ENCODE data around the gene C18orf63.
"Not testable (repeated sequence)": the region's sequence is repeated elsewhere in the genome, so short reads cannot be mapped to it uniquely, and the experiment has no call there.

The C18orf63 gene

GRCh38 chr18:74286856-74287255 is 28.8 kb upstream of the C18orf63 start:
- DNase-seq: no peak

- peak in 1 of 2 experiments; percentile 14 for DNase-seq
These were observed 27.6 kb upstream of the C18orf63 start for GRCh38 chr18:74288041-74288440.

DNA sequence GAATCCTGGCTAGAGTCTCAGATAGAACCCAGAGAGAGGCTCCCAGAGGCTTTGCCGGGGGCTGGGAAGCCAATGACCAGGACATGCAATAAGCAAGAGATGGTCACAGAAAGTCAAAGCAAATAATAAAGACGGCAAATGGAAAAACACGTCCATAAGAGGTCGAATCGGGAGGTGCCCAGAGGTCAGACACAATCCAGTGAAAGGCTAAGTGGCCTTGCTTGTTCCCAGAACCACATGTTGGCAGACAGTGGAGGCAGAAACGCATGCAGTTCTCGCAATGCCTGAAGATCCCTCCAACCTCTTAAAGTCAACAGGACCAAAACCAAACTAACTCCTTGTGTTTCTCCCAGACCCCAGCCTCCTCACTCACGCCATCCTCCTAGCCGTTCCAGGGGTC is 26.9 kb upstream of the C18orf63 start:
- no peak for DNase-seq

DNA sequence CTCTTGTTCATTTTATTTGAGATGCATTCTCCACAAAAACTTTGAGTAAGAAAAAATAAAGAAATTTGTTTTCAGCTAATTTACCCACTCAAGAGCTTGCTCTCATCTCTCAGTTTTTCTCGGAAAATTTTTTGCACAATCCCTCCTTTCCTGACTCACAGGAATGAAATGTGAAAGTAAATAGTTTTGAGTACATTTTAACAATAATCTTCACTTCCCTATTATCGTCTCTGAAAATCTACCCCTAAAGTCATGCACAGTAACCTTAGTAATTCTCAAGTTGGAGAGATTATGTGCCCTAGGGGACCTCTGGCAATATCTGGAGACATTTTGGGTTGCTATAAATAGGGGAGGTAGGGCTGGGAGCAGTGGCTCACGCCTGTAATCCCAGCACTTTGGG is 26.5 kb upstream of the C18orf63 start:
- DNase-seq: no peak

DNA sequence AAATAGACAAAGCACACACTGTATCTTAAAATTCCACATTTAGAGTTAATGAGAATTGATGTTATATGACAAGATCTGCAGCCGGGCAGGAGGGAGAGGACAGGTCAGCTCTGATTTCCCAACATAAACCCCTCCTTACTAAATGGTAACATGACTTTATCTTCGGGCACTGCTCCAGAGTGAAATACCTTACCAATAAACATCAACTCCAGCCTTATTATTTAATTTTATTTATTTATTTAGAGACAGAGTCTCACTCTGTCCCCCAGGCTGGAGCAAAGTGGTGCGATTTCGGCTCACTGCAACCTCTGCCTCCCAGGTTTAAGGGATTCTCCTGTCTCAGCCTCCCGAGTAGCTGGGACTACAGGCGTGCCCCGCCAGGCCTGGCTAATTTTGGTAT is 25.6 kb upstream of the C18orf63 start:
- no peak for DNase-seq

- peak; percentile 48 to 83 for DNase-seq
These were observed 24.7 kb upstream of the C18orf63 start for GRCh38 chr18:74290794-74291471.

- DNase-seq: no peak
These were observed 24.2 kb upstream of the C18orf63 start for GRCh38 chr18:74291472-74291770.

DNA sequence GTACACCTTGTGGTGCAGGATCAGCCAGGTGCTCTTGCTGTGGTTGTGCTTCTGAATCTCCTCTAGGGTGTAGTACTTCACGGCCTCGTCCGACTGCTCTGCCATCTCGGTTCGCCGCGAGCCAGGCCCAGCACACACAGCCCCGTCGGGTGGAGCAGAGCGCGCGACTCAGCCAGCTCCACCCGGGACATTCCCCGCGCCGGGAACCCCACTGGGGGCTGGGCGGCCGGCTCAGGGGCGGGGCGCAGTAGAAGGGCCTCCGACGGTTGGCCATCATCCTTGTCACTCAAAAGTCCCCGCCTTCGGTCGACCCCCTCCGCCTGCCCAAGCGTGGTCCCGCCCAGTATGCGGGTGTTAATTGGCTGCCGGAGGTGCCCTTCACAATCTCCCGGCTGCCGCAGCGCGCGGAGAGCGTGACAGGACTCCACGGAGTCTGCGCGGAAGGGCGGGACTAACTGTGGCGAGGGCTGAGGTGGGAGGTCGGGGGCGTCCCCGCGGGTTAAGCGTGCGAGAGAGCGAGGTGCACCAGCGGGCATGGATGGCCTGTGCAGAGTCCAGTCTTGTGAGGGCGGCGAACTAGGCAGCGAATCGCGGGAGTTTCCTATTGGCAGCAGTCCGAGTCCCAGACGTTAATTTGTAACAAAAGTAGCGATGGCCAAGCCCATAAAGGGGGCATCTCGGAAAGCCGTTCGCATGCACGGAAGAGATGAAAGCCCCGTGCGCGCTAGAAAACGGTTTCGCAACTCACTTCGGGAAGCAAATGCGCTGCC is 23.7 kb upstream of the C18orf63 start, which contains the start of gene CYB5A:
Gene CYB5A (minus strand): TSS at position 193 of the 770 bp plus-strand sequence. CDS start 88 bp downstream, at position 105.
- peak; percentile 96 for DNase-seq

DNA sequence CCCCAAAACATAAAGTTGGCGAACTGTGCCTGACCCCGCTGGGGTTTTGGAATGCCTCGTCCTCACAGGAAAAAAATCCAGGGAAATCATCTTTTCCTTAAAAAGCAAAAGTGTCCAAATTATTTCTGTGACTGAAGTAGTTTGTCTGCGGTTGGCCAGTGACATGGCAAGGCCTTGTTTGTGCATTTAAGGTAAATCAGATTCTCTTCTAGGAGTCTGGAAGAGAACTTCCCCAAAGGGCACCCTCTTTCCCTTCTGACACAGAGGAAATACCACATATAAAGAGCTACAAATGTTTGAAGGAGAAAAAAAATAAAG is 23.1 kb upstream of the C18orf63 start:
- DNase-seq: no peak

- not testable (repeated sequence) for DNase-seq
These were observed 22.7 kb upstream of the C18orf63 start for GRCh38 chr18:74292982-74293381.

- no peak for DNase-seq
These were observed 21.1 kb upstream of the C18orf63 start for GRCh38 chr18:74294526-74294925.

DNA sequence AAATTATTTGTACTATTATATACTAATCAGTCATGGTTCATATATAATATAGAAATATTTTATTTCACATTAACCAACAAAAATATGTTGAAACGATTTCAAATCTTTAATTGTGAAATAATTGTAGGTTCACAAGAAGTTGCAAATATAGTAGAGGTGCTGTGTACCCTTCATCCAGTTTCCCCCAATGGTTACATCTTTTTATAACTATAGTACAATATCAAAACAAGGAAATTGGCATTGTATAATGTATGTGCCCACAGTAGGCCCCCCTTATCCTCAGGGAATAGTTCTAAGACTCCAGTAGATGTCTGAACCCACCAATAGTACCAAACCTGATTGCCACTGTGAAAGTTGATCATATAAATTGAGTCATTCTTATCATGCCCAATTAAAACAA is 16.5 kb upstream of the C18orf63 start:
- DNase-seq: no peak

DNA sequence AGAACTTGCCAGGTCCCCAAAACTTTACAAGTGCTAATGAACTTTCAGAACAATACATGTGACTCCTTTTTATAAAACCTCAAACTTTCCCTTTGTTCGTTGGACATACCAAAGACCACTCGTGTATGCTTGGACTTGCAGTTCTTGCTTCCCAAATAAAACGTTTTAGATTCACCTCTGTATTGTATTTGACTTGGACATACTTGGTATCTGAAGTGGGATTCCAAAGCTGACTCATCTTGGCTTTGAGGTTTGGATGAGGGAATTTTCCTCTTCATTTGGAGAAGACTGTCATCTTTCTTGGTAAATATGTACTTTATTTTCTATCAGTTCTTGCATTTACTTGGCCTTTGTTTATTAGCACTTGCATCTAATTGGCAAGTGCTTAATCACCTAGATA is 15.9 kb upstream of the C18orf63 start:
- no peak for DNase-seq

GRCh38 chr18:74303306-74303705 is 12.3 kb upstream of the C18orf63 start:
- DNase-seq: no peak

- no peak for DNase-seq
These were observed 11.7 kb upstream of the C18orf63 start for GRCh38 chr18:74303936-74304335.

DNA sequence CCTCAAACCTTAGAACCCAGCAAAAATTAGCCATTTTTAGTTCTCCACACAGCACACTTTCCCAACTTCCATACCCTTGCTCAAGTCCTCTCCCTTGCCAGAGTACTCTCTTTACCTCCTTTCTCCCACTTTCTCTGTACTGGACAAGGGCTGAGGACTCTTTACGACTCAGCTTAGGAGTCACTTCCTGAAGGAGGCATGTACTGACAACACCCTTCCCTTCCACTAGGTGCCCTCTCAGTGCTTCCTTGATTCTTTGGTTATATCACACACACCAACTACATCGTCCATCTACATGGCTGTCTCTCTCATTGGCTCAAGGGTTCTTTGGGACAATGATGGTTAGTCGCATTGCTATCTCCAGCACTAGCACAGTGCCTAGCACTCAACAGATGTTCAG is 5.2 kb upstream of the C18orf63 start:
- DNase-seq: no peak

GRCh38 chr18:74311000-74311399 is 4.6 kb upstream of the C18orf63 start:
- no peak for DNase-seq

- DNase-seq: no peak
These were observed 728 bp upstream of the C18orf63 start for GRCh38 chr18:74314759-74315463.

- no peak for DNase-seq
These were observed 875 bp downstream of the C18orf63 start for GRCh38 chr18:74316257-74317170.

- DNase-seq: no peak
These were observed 10.6 kb downstream of the C18orf63 start for GRCh38 chr18:74326231-74326630.

- not testable (repeated sequence) for DNase-seq
These were observed 11.2 kb downstream of the C18orf63 start for GRCh38 chr18:74326791-74327190.

- DNase-seq: no peak
These were observed 12.6 kb downstream of the C18orf63 start for GRCh38 chr18:74328206-74328605.

- DNase-seq: no peak
These were observed 14.1 kb downstream of the C18orf63 start for GRCh38 chr18:74329688-74330205.
